WTC11 (cell line): ENCODE measurements around the gene CPSF7. TPM values are rescaled to one million over a fixed set of nuclear protein-coding genes. Genes with fewer than 3 reads are reported as not detected.

ENCODE experiments used
- ATAC-seq: fragments of 200-7000 bp; cut with Tn5 transposase; 2 replicates; pipeline ENCODE4 v1.10.0; 2021; ENCODE audit warnings: mild to moderate bottlenecking, moderate library complexity
- CTCF ChIA-PET: fragments of 300-600 bp; sonication (Branson Sonifier 250); formaldehyde crosslinking; loops from one replicate; lab custom pipeline; 2021; ENCODE audit warnings: antibody characterized with exemption; lab: Charles Lee
- POLR2A ChIA-PET: fragments of 350-600 bp; sonication (Branson Sonifier 250); formaldehyde crosslinking; loops from one replicate; lab custom pipeline; 2021; ENCODE audit warnings: antibody characterized with exemption; lab: Charles Lee
- DNase-seq: peaks from one replicate; pipeline ENCODE4 v3.0.0; 2021; ENCODE audit warnings: low spot score
- H3K27ac Mint-ChIP-seq: 2 replicates; pipeline ENCODE4 v1.8.0; 2021; ENCODE audit warnings: mixed read lengths
- H3K27me3 Mint-ChIP-seq: 2 replicates; pipeline ENCODE4 v1.8.0; 2021; ENCODE audit warnings: low read depth, mild to moderate bottlenecking, moderate library complexity, mixed read lengths
- H3K36me3 Mint-ChIP-seq: 2 replicates; pipeline ENCODE4 v1.8.0; 2021; ENCODE audit warnings: mixed read lengths
- H3K4me1 Mint-ChIP-seq: 2 replicates; pipeline ENCODE4 v1.8.0; 2022; ENCODE audit warnings: mixed read lengths
- H3K4me3 Mint-ChIP-seq: 2 replicates; pipeline ENCODE4 v1.8.0; 2021; ENCODE audit warnings: mild to moderate bottlenecking, moderate library complexity, mixed read lengths
- H3K9me3 Mint-ChIP-seq: 2 replicates; pipeline ENCODE4 v1.8.0; 2021; ENCODE audit warnings: mixed read lengths
- CREM ChIP-seq: sonication (generic); formaldehyde crosslinking; IDR thresholded peaks from 2 replicates; pipeline ENCODE4 v1.8.1; 2022; ENCODE audit warnings: mild to moderate bottlenecking, missing genetic modification reagents, moderate library complexity
- E2F5 ChIP-seq: sonication (generic); formaldehyde crosslinking; IDR thresholded peaks from 2 replicates; pipeline ENCODE4 v1.8.1; 2022; ENCODE audit warnings: mild to moderate bottlenecking, moderate library complexity, missing genetic modification reagents
- ELF4 ChIP-seq: sonication (generic); formaldehyde crosslinking; IDR thresholded peaks from 2 replicates; pipeline ENCODE4 v1.8.1; 2022; ENCODE audit warnings: low read depth, mild to moderate bottlenecking, moderate library complexity, missing genetic modification reagents
- KAT7 ChIP-seq: sonication (generic); formaldehyde crosslinking; IDR thresholded peaks from 2 replicates; pipeline ENCODE4 v1.8.1; 2023; ENCODE audit warnings: missing genetic modification reagents, mild to moderate bottlenecking, borderline replicate concordance
- MLX ChIP-seq: sonication (generic); formaldehyde crosslinking; IDR thresholded peaks from 2 replicates; pipeline ENCODE4 v1.8.1; 2023; ENCODE audit warnings: mild to moderate bottlenecking, missing genetic modification reagents, moderate library complexity
- NFE2L1 ChIP-seq: sonication (generic); formaldehyde crosslinking; IDR thresholded peaks from 2 replicates; pipeline ENCODE4 v1.8.1; 2023; ENCODE audit warnings: missing genetic modification reagents
- NR3C1 ChIP-seq: sonication (generic); formaldehyde crosslinking; conservative IDR thresholded peaks from 2 replicates; pipeline ENCODE4 v1.8.1; 2023; ENCODE audit warnings: low read depth, mild to moderate bottlenecking, missing genetic modification reagents
- SP1 ChIP-seq: sonication (generic); formaldehyde crosslinking; conservative IDR thresholded peaks from 2 replicates; pipeline ENCODE4 v1.8.1; 2022; ENCODE audit warnings: missing genetic modification reagents
- STAT6 ChIP-seq: sonication (generic); formaldehyde crosslinking; conservative IDR thresholded peaks from 2 replicates; pipeline ENCODE4 v1.8.1; 2023; ENCODE audit warnings: mild to moderate bottlenecking, low read depth, missing genetic modification reagents, moderate library complexity
- TCF7 ChIP-seq: sonication (generic); formaldehyde crosslinking; IDR thresholded peaks from 2 replicates; pipeline ENCODE4 v1.8.0; 2022; ENCODE audit warnings: mild to moderate bottlenecking, low read depth, missing genetic modification reagents, moderate library complexity
- USF2 ChIP-seq: sonication (generic); formaldehyde crosslinking; IDR thresholded peaks from 2 replicates; pipeline ENCODE4 v1.8.1; 2023; ENCODE audit warnings: mild to moderate bottlenecking, missing genetic modification reagents, moderate library complexity
- ZBTB21 ChIP-seq: sonication (generic); formaldehyde crosslinking; IDR thresholded peaks from 2 replicates; pipeline ENCODE4 v1.8.1; 2023; ENCODE audit warnings: mild to moderate bottlenecking, missing genetic modification reagents, borderline replicate concordance
- ZNF138 ChIP-seq: sonication (generic); formaldehyde crosslinking; conservative IDR thresholded peaks from 2 replicates; pipeline ENCODE4 v1.8.1; 2022; ENCODE audit warnings: mild to moderate bottlenecking, moderate library complexity, missing genetic modification reagents
- ZNF416 ChIP-seq: fragments of 250-450 bp; sonication (Bioruptor Pico); IDR thresholded peaks from 2 replicates; pipeline ENCODE4 v1.9.0; 2021; ENCODE audit warnings: mild to moderate bottlenecking, inconsistent platforms
- ZNF671 ChIP-seq: fragments of 250-450 bp; sonication (Bioruptor Pico); IDR thresholded peaks from 2 replicates; pipeline ENCODE4 v1.8.0; 2021; ENCODE audit warnings: mild to moderate bottlenecking
- total RNA-seq: library from RNA; stranded (reverse); gene quantifications from 3 replicates; pipeline ENCODE4 v1.2.3, GENCODE V29; 2021
- TF ChIP-seq, protein P1 (sequence below): sonication (generic); formaldehyde crosslinking; IDR thresholded peaks from 2 replicates; pipeline ENCODE4 v1.8.0; 2023; ENCODE audit warnings: missing genetic modification reagents
- TF ChIP-seq, protein P2 (sequence below): fragments of 250-450 bp; sonication (Bioruptor Pico); IDR thresholded peaks from 2 replicates; pipeline ENCODE4 v1.9.0; 2021; ENCODE audit warnings: moderate library complexity, mild to moderate bottlenecking, inconsistent platforms, borderline replicate concordance
- TF ChIP-seq, protein P3 (sequence below): sonication (generic); formaldehyde crosslinking; IDR thresholded peaks from 2 replicates; pipeline ENCODE4 v1.8.0; 2022; ENCODE audit warnings: mild to moderate bottlenecking, missing genetic modification reagents
- TF ChIP-seq, protein P4 (sequence below): sonication (generic); formaldehyde crosslinking; IDR thresholded peaks from 2 replicates; pipeline ENCODE4 v1.8.1; 2023; ENCODE audit warnings: mild to moderate bottlenecking, missing genetic modification reagents

Gene CPSF7
- total RNA-seq, 1 experiment from 2014 or later: 88.3 TPM

GRCh38 chr11:61447601-61448551 is 18.1 kb upstream of the CPSF7 start:
- Mint-ChIP-seq H3K9me3 (no peaks in the 10 kb centered on the region), H3K27ac (peak overlapping the region; percentile 19; the same call in 1 of the 2 replicates), H3K4me1 (no peaks in the 10 kb centered on the region), H3K36me3 (peaks cover 32% of the 10 kb centered on the region), H3K27me3 (no peaks in the 10 kb centered on the region)
- ATAC-seq (no peak), DNase-seq (no peak)
- POLR2A ChIA-PET: interaction anchor here (1.3 kb wide), 1 partner anchor 18 kb away, joined by 4 read pairs; the partner anchor contains the start of genes CPSF7 and SDHAF2
- CTCF ChIA-PET: interaction anchor here (1.0 to 6.1 kb wide), 9 partner anchors 12 to 190 kb away, joined by 4 to 153 read pairs (median 36); partner anchors contain the start of genes CPSF7, LRRC10B and SDHAF2
- no peak for TF ChIP-seq ZNF671 (CRISPR knock-in tag)
- TF ChIP-seq ELF4 (CRISPR knock-in tag): no peak
- no peak for TF ChIP-seq E2F5
- TF ChIP-seq TCF7: no peak
- TF ChIP-seq NR3C1 (CRISPR knock-in tag): no peak
- no peak for TF ChIP-seq CREM (CRISPR knock-in tag)
- TF ChIP-seq ZNF416: no peak
- TF ChIP-seq MLX: no peak
- TF ChIP-seq, protein P1, sequence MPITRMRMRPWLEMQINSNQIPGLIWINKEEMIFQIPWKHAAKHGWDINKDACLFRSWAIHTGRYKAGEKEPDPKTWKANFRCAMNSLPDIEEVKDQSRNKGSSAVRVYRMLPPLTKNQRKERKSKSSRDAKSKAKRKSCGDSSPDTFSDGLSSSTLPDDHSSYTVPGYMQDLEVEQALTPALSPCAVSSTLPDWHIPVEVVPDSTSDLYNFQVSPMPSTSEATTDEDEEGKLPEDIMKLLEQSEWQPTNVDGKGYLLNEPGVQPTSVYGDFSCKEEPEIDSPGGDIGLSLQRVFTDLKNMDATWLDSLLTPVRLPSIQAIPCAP: no peak
- TF ChIP-seq, protein P2, sequence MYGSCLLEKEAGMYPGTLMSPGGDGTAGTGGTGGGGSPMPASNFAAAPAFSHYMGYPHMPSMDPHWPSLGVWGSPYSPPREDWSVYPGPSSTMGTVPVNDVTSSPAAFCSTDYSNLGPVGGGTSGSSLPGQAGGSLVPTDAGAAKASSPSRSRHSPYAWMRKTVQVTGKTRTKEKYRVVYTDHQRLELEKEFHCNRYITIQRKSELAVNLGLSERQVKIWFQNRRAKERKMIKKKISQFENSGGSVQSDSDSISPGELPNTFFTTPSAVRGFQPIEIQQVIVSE (CRISPR knock-in tag): no peak
- no peak for TF ChIP-seq STAT6 (CRISPR knock-in tag)
- no peak for TF ChIP-seq ZNF138
- TF ChIP-seq ZBTB21: no peak
- TF ChIP-seq, protein P3, sequence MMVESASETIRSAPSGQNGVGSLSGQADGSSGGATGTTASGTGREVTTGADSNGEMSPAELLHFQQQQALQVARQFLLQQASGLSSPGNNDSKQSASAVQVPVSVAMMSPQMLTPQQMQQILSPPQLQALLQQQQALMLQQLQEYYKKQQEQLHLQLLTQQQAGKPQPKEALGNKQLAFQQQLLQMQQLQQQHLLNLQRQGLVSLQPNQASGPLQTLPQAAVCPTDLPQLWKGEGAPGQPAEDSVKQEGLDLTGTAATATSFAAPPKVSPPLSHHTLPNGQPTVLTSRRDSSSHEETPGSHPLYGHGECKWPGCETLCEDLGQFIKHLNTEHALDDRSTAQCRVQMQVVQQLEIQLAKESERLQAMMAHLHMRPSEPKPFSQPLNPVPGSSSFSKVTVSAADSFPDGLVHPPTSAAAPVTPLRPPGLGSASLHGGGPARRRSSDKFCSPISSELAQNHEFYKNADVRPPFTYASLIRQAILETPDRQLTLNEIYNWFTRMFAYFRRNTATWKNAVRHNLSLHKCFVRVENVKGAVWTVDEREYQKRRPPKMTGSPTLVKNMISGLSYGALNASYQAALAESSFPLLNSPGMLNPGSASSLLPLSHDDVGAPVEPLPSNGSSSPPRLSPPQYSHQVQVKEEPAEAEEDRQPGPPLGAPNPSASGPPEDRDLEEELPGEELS (CRISPR knock-in tag): no peak
- TF ChIP-seq, protein P4, sequence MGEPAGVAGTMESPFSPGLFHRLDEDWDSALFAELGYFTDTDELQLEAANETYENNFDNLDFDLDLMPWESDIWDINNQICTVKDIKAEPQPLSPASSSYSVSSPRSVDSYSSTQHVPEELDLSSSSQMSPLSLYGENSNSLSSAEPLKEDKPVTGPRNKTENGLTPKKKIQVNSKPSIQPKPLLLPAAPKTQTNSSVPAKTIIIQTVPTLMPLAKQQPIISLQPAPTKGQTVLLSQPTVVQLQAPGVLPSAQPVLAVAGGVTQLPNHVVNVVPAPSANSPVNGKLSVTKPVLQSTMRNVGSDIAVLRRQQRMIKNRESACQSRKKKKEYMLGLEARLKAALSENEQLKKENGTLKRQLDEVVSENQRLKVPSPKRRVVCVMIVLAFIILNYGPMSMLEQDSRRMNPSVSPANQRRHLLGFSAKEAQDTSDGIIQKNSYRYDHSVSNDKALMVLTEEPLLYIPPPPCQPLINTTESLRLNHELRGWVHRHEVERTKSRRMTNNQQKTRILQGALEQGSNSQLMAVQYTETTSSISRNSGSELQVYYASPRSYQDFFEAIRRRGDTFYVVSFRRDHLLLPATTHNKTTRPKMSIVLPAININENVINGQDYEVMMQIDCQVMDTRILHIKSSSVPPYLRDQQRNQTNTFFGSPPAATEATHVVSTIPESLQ (CRISPR knock-in tag): no peak
- TF ChIP-seq USF2 (CRISPR knock-in tag): no peak
- TF ChIP-seq SP1 (CRISPR knock-in tag): no peak
- no peak for TF ChIP-seq KAT7 (CRISPR knock-in tag)
- no peak for TF ChIP-seq NFE2L1
- TF ChIP-seq, all 79 proteins: peak for 0
- no peak overlapping the region for H3K4me3 Mint-ChIP-seq
